ENCODE results near the gene BNC2.
"Not testable (repeated sequence)": the region's sequence is repeated elsewhere in the genome, so short reads cannot be mapped to it uniquely, and the experiment has no call there.

The BNC2 gene

GRCh38 chr9:16870596-16871335 is at the start of gene BNC2:
Gene BNC2 (minus strand): TSS chr9:16870670. CDS start chr9:16870648, 22 bp downstream.
- DNase-seq (ENCODE audit: low spot score): no peak

DNA sequence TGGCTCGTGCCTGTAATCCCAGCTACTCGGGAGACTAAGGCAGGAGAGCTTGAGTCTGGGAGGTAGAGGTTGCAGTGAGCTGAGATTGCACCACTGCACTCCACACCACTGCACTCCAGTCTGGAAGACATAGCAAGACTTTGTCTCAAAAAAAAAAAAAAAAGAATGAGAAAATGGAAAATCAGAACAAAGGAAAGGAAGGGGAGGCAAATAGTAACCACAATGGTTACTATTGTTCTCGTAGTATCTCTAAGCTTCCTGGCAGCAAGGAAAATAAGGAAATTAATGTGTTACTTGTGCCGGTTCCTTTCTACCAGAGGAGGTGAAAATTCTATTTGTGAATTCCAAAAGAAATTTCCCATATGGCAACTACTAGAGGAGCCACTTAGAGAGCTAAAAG is 48.5 kb upstream of the BNC2 start:
- DNase-seq (ENCODE audit: low spot score): no peak

GRCh38 chr9:16915126-16915831 is 44.8 kb upstream of the BNC2 start:
- no peak for DNase-seq (ENCODE audit: low spot score)

DNA sequence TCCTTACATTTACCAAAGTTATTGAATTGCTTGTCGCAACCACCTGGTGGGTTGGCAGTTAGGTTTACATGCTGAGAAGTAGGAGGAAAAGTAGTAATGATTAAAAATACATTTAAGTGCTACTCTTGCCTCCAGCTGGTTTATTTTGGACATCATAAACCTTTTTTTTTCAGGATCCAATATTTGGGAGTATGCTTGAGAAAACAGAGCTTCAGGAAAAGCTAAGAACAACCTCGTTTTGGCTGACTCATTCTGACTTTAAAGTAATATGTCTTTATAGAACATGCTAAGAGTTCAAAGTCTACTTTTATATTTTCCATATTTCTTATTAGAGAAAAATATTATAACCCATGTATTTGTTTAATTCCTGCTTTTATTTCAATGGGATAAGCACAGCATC is 41.7 kb upstream of the BNC2 start:
- DNase-seq (ENCODE audit: low spot score): no peak

DNA sequence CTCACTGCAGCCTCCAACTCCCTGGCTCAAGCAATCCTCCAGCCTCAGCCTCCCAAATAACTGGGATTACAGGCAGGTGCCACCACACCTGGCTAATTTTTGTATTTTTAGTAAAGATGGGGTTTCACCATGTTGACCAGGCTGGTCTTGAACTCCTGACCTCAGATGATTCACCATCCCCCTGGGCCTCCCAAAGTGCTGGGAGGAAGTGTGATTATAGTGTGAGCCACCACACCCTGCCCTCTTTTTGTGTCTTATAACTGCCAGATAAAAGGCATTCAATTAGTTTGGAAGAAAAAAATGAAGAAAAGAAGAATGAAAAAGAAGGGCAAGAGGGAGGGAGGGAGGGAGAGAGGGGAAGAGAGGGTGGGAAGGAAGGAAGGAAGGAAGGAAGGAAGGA is 37.7 kb upstream of the BNC2 start:
- not testable (repeated sequence) for DNase-seq (ENCODE audit: low spot score)

DNA sequence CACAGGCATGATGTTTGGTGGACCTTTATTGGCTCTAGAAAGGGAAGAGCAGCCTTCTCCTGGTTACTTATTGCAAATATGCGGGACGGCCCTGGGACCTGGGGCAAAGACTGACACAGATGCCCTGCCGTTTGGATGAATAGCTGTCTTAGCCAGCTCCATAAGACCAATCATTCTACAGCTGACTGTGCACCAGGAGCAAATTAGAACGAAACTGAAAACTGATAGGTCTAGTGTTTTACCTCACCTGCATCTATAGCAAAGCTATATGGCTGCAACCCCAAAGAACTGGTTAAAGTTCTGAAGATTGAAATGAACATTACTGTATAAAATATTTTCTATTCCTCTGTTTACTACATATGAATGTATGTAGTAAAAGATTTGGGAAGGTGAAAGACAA is 34.2 kb upstream of the BNC2 start:
- DNase-seq (ENCODE audit: low spot score): no peak

DNA sequence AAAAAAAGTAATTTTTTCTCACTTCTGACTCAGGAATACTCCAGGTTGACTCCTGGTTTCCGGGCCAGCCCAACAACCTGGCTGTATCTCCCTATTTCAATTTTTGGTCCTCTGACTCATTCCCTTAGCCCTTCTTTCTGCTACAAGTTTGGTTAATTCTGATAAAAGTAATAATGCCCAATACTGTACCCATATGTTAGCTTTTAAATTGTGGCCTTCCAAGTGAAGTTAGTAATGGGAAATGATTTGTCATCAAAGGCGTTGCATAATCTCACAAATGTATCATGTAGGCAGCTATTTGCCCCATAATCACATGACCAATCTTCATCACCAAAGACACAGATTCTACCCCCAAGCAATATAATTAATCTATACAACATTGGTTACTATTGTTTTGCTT is 31.1 kb upstream of the BNC2 start:
- DNase-seq (ENCODE audit: low spot score): no peak

DNA sequence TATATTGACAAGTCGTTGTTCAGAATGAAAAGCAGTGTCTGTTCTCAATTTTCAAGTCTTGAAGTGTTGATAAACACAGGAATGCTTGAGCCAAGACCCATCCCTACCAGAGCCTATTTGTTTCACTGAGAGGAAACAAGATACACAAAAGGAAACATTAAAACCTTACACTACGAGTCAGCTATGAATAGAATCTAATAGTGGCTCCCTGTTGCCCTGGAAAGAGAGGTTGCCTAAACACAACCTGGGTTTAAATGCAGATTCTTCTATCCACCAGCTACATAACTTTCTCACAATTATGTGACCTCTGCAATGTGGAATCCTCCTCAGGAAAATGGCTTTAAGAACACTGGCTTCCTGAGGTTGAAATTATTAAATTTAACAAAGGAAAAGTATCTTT is 29.1 kb upstream of the BNC2 start:
- no peak for DNase-seq (ENCODE audit: low spot score)

- DNase-seq (ENCODE audit: low spot score): no peak
These were observed 28.0 kb upstream of the BNC2 start for GRCh38 chr9:16898464-16898863.

DNA sequence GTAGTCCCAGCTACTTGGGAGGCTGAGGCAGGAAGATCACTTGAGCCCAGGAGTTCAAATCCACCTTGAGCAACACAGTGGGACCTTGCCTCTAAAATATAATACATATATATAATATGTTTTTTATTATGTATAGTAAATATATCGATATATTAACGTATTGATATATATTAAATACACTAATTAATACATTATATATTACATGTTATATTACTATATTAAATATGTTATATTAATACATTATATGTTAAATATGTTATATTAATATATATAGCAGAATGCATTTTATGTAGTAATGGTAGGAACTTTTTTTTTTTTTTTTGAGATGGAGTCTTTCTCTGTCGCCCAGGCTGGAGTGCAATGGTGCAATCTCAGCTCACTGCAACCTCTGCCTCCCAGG is 18.1 kb upstream of the BNC2 start:
- no peak for DNase-seq (ENCODE audit: low spot score)

DNA sequence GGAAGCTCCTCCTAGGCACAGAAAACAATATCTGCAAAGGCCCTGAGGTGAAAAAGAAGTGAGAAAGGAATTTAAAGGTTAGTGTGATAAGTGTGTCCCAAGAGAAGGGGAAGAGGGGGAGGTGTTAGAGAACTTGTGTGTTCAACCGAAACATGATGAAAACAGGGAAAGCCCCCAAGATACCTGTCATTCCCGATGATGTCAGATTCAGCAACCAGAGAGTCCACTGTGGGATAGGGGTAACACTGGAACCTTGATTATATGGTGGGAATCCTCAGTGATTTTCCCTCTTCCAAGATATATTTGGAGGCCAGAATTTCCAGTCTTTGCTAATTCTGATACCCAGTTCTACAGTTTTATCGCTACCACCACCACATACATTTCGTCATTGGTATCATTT is 15.5 kb upstream of the BNC2 start:
- DNase-seq (ENCODE audit: low spot score): no peak

GRCh38 chr9:16884952-16885513 is 14.6 kb upstream of the BNC2 start:
- no peak for DNase-seq (ENCODE audit: low spot score)

DNA sequence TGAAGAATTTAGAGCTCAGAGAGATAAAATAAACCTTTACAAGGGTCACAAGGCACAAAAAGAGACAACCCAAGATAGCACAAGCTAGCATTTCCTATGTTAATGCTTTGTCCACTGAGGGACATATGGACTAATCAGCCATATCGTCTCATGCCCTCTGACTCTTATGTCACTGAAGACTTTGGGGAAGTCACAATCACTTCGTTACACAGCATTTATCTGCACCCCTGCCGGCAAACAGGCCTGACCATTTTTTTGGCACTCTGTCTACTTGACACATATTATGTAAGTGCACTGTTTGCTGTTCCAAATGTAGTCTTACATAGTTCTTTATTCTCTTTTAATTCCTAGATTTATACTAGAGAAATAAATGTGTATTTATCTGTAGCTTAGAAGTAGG is 13.9 kb upstream of the BNC2 start:
- DNase-seq (ENCODE audit: low spot score): no peak

- no peak for DNase-seq (ENCODE audit: low spot score)
These were observed 13.1 kb upstream of the BNC2 start for GRCh38 chr9:16883586-16883985.

GRCh38 chr9:16882440-16882839 is 12.0 kb upstream of the BNC2 start:
- not testable (repeated sequence) for DNase-seq (ENCODE audit: low spot score)

- DNase-seq (ENCODE audit: low spot score): no peak
These were observed 8.9 kb upstream of the BNC2 start for GRCh38 chr9:16879416-16879815.

- no peak for DNase-seq (ENCODE audit: low spot score)
These were observed 6.8 kb upstream of the BNC2 start for GRCh38 chr9:16877256-16877655.

- DNase-seq (ENCODE audit: low spot score): no peak
These were observed 2.8 kb upstream of the BNC2 start for GRCh38 chr9:16873126-16873802.

DNA sequence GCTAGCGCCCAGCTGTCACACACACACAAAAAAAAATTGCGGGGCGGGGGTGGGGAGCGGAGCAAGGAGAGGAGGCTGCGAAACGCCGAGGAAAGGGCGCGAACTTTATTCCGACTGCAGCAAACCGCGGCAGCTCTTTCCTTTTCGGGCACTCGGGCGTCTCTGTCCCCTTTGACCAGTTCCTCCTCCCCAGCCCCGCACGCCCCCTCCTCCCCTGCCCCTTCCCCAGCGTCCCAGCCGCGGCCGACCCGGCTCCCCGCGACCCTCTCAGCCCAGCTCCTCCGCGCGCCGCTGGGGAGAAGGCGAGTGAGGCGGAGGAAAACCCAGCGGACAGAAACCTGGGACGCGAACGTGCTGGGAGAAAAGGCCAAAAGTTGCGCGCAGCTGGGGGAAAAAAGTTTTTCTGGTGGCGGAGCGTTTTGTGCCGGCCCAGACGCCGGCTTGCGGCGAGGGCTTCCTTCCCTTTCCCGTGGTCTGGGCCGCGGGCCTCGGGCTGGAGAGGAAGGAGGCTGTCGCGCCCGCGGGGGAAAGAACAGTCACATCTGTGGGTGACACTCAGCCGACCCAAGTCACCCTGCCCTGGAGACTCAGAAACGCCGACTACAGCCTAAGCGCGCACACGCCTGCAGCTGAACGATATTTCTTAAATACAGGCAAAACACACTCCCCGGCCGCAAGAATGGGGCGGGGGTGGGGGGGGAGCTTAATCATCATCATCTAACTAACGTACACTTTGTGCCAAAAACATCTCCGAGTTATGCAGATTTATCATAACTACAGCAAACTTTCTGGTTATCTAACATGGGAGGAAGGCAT is 1.1 kb upstream of the BNC2 start:
- DNase-seq (ENCODE audit: low spot score): no peak

DNA sequence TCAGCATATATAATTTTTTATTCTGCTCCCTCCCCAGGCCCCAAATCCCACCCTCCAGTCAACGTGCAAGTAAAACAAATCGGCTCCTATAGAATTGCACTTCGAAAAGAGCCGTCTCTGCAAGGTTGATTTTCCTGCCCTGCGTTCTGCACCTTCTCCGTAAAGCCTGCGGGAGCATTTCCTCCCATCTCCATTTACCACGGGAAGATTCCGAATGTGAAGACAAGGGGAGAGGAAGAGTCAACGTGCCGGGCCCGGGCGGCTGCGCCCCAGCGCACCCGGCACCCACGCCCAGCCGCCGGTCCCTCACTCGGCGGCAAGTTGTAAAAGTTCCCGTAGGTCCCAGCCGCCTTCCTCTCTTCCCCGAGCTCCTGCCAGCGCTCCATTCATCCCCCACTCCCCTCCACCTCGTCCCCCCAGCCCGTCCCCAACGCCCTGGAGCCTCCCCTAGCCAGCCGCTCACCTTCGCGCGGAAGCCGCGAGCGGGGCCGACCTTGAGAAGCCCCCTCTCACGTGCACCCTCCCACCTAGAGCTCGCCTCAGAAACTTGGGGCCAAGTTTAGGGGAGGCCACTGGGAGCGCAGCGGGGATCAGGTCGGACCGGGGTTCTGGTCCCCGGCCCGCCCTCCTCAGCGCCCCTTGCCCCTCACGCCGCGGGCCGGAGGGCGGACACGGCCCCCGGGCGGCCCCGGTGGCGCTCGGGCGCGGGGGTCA is 431 bp downstream of the BNC2 start:
- no peak for DNase-seq (ENCODE audit: low spot score)

- DNase-seq (ENCODE audit: low spot score): no peak
These were observed 1.2 kb downstream of the BNC2 start for GRCh38 chr9:16869131-16869881.
